SK-N-SH (cell line): ENCODE results near the gene ABCC3. TPM values are rescaled to one million over a fixed set of nuclear protein-coding genes. Genes with fewer than 3 reads are reported as not detected.
A peak's percentile ranks its signal among the peaks of the same experiment; 100 is the strongest.

ENCODE experiments used
- CTCF ChIA-PET: fragments of 300-600, 350-600 bp; formaldehyde crosslinking; extraction: SDS; loops from one replicate; lab custom pipeline; 2021; lab: Yijun Ruan, JAX
- POLR2A ChIA-PET: fragments of 350-600 bp; sonication (Branson Sonifier 250); formaldehyde crosslinking; extraction: SDS; loops from one replicate; lab custom pipeline; 2020; ENCODE audit warnings: antibody characterized with exemption, inconsistent platforms; lab: Yijun Ruan, JAX
- DNase-seq: peaks from one replicate; pipeline ENCODE4 v3.0.0; 2012
- H2AFZ ChIP-seq: fragments of 200-600 bp; sonication (generic); 2 replicates; pipeline ENCODE4 v1.8.1; 2016; ENCODE audit warnings: antibody characterized with exemption, mild to moderate bottlenecking, low read depth
- H3F3A ChIP-seq: fragments of 200-600 bp; sonication (generic); replicated peaks from 2 replicates; pipeline ENCODE3; 2016; ENCODE audit warnings: antibody characterized with exemption, mild to moderate bottlenecking; ENCODE audit not compliant: insufficient read depth
- H3K27ac ChIP-seq, 2 experiments: fragments of 200-500 bp in 1 of 2; fragments of 200-600 bp in 1 of 2; sonication (Bioruptor generic) in 1 of 2; sonication (generic), shearing (Covaris generic) in 1 of 2; 2 replicates each; pipeline versions ENCODE4 v1.5.1 to v1.6.1; 2014 to 2016; ENCODE audit warnings: low read depth in 2 of 2, inconsistent platforms in 1 of 2, low read length in 1 of 2, mild to moderate bottlenecking in 1 of 2, mixed read lengths in 1 of 2
- H3K27me3 ChIP-seq: fragments of 200-600 bp; sonication (generic), shearing (Covaris generic); 2 replicates; pipeline ENCODE4 v1.6.1; 2016; ENCODE audit warnings: mixed run types; ENCODE audit not compliant: insufficient read depth
- H3K36me3 ChIP-seq, 2 experiments: fragments of 200-500 bp in 1 of 2; fragments of 200-600 bp in 1 of 2; sonication (Bioruptor generic) in 1 of 2; sonication (generic) in 1 of 2; replicated peaks in 1 of 2; 2 replicates each; pipeline versions ENCODE3 to v1.5.1; 2014 to 2016; ENCODE audit warnings: low read length in 1 of 2, mild to moderate bottlenecking in 1 of 2; ENCODE audit not compliant: insufficient read depth in 2 of 2, control insufficient read depth in 1 of 2
- H3K4me1 ChIP-seq, 2 experiments: fragments of 200-500 bp in 1 of 2; fragments of 200-600 bp in 1 of 2; sonication (Bioruptor generic) in 1 of 2; sonication (generic), shearing (Covaris generic) in 1 of 2; 2 replicates each; pipeline versions ENCODE4 v1.5.1 to v1.6.1; 2014 to 2016; ENCODE audit warnings: low read depth in 1 of 2, low read length in 1 of 2, mixed run types in 1 of 2; ENCODE audit not compliant: insufficient read depth in 2 of 2, control insufficient read depth in 1 of 2
- H3K4me2 ChIP-seq: fragments of 200-600 bp; sonication (generic), shearing (Covaris generic); 2 replicates; pipeline ENCODE4 v1.6.1; 2017; ENCODE audit warnings: mixed run types
- H3K4me3 ChIP-seq, 2 experiments: fragments of 200-500 bp in 1 of 2; fragments of 200-600 bp in 1 of 2; sonication (Bioruptor generic) in 1 of 2; sonication (generic), shearing (Covaris generic) in 1 of 2; 2 replicates each; pipeline versions ENCODE4 v1.5.1 to v1.8.1; 2014 to 2016; ENCODE audit warnings: low read depth in 2 of 2, inconsistent platforms in 1 of 2, low read length in 1 of 2, mild to moderate bottlenecking in 1 of 2, mixed read lengths in 1 of 2, moderate library complexity in 1 of 2
- H3K79me2 ChIP-seq: fragments of 200-600 bp; sonication (generic); 2 replicates; pipeline ENCODE4 v1.8.1; 2017; ENCODE audit warnings: mild to moderate bottlenecking; ENCODE audit not compliant: insufficient read depth
- H3K9ac ChIP-seq: fragments of 200-600 bp; sonication (generic); 2 replicates; pipeline ENCODE4 v1.6.1; 2017; ENCODE audit warnings: mixed run types
- H3K9me2 ChIP-seq: fragments of 200-600 bp; sonication (generic); 2 replicates; pipeline ENCODE4 v1.6.1; 2017; ENCODE audit warnings: mixed run types
- H3K9me3 ChIP-seq: fragments of 200-600 bp; sonication (generic); 2 replicates; pipeline ENCODE4 v1.6.1; 2017; ENCODE audit warnings: mixed run types, mild to moderate bottlenecking, moderate library complexity
- H4K20me1 ChIP-seq: fragments of 200-600 bp; sonication (generic); 2 replicates; pipeline ENCODE4 v1.6.1; 2017; ENCODE audit warnings: mild to moderate bottlenecking, mixed run types; ENCODE audit not compliant: insufficient read depth
- CHD2 ChIP-seq: fragments of 150-350 bp; IDR thresholded peaks from 2 replicates; pipeline ENCODE4 v1.6.1; 2018; ENCODE audit warnings: low read length; ENCODE audit not compliant: partially characterized antibody
- CTCF ChIP-seq: fragments of 200-600 bp; sonication (generic); IDR thresholded peaks from 2 replicates; pipeline ENCODE4 v1.6.1; 2017; ENCODE audit warnings: antibody characterized with exemption, mild to moderate bottlenecking, moderate library complexity
- EZH2phosphoT487 ChIP-seq: fragments of 200-600 bp; sonication (generic); IDR thresholded peaks from 2 replicates; pipeline ENCODE4 v1.6.1; 2017; ENCODE audit warnings: low read depth, mixed run types, mild to moderate bottlenecking, antibody characterized with exemption, moderate library complexity, borderline replicate concordance
- FOSL2 ChIP-seq: IDR thresholded peaks from 2 replicates; pipeline ENCODE4 v1.4.0; 2012; ENCODE audit warnings: low read depth, mild to moderate bottlenecking, moderate library complexity, borderline replicate concordance
- GABPA ChIP-seq: IDR thresholded peaks from 2 replicates; pipeline ENCODE4 v1.4.0; 2012; ENCODE audit warnings: low read depth, mild to moderate bottlenecking
- GATA2 ChIP-seq: sonication (generic); formaldehyde crosslinking; IDR thresholded peaks from 2 replicates; pipeline ENCODE4 v1.5.0; 2020; ENCODE audit warnings: mild to moderate bottlenecking, missing genetic modification reagents
- MXI1 ChIP-seq: IDR thresholded peaks from 2 replicates; pipeline ENCODE4 v1.6.1; 2012; ENCODE audit warnings: mild to moderate bottlenecking, low read depth, low read length, improper control_type of control experiment
- NFIC ChIP-seq: IDR thresholded peaks from 2 replicates; pipeline ENCODE4 v1.4.0; 2012; ENCODE audit warnings: borderline replicate concordance
- RCOR1 ChIP-seq: fragments of 150-350 bp; IDR thresholded peaks from 2 replicates; pipeline ENCODE4 v1.6.1; 2017; ENCODE audit warnings: antibody characterized with exemption, low read length
- RFX5 ChIP-seq: IDR thresholded peaks from 2 replicates; pipeline ENCODE4 v1.6.1; 2012; ENCODE audit warnings: mild to moderate bottlenecking, improper control_type of control experiment, low read length
- SIN3A ChIP-seq: IDR thresholded peaks from 2 replicates; pipeline ENCODE4 v1.6.1; 2012; ENCODE audit warnings: low read depth, mild to moderate bottlenecking, low read length, moderate library complexity, borderline replicate concordance
- TAF1 ChIP-seq: IDR thresholded peaks from 2 replicates; pipeline ENCODE4 v1.6.1; 2012; ENCODE audit warnings: low read depth, mild to moderate bottlenecking, low read length, moderate library complexity, borderline replicate concordance
- TCF12 ChIP-seq: IDR thresholded peaks from 2 replicates; pipeline ENCODE4 v1.4.0; 2012
- USF1 ChIP-seq: IDR thresholded peaks from 2 replicates; pipeline ENCODE4 v1.4.0; 2012; ENCODE audit warnings: low read depth, borderline replicate concordance
- ZBTB33 ChIP-seq: IDR thresholded peaks from 2 replicates; pipeline ENCODE4 v1.4.0; 2012; ENCODE audit warnings: low read depth, borderline replicate concordance
- WGBS: methylation state at CpG from one replicate; pipeline ENCODE4 v1.1.6; 2017; ENCODE audit warnings: low lambda C conversion rate; 5-methylcytosine and 5-hydroxymethylcytosine counted together
- polyA plus RNA-seq, 3 experiments: library from polyadenylated mRNA; depleted of rRNA; stranded (reverse); fragments of >200 nt; gene quantifications; 2 replicates each; pipeline ENCODE4 v1.2.3, GENCODE V29; 2012

Gene ABCC3
- polyA plus RNA-seq, 1 of the 3 experiments (the other 2 are of a cell fraction): 185 TPM

GRCh38 chr17:50731575-50732460 lies 97.1 kb downstream of the ABCC3 start:
- Histone ChIP-seq H2AFZ (no peak overlapping the region), H3K27ac (peak overlapping the region in 1 of 2 experiments; percentile 5; a peak in 2 of 4 replicates), H3F3A (peaks cover 17% of the 10 kb centered on the region), H3K4me1 (peaks cover 7 to 16% of the 10 kb centered on the region in 2 experiments; a peak in 2 of 4 replicates), H3K9me3 (no peaks in the 10 kb centered on the region), H3K4me2 (no peak overlapping the region), H3K9ac (no peak overlapping the region), H3K79me2 (peaks cover 100% of the 10 kb centered on the region), H3K36me3 (peaks cover 4 to 7% of the 10 kb centered on the region in 2 experiments), H3K9me2 (no peaks in the 10 kb centered on the region), H3K4me3 (no peak overlapping the region), H3K27me3 (no peaks in the 10 kb centered on the region), H4K20me1 (peaks cover 99% of the 10 kb centered on the region)
- DNase-seq: peak; percentile 64
- POLR2A ChIA-PET: interaction anchor here (1.0 kb wide), 1 partner anchor 12 kb away, joined by 5 read pairs; the partner anchor contains the start of gene LUC7L3
- WGBS: 78% methylated on average over 7 of the region's 7 CpGs
- TF ChIP-seq USF1 (peak; percentile 18; the same call in 1 of the 2 replicates), TAF1 (no peak), MXI1 (peak; percentile 76)
- CTCF ChIA-PET: interaction anchor here (0.9 to 1.1 kb wide), 3 partner anchors 9 to 51 kb away, joined by 3 to 5 read pairs (median 3); partner anchors contain the start of gene LUC7L3

- no peak for TF ChIP-seq SIN3A
- TF ChIP-seq CTCF: no peak
- no peak for TF ChIP-seq RFX5
- TF ChIP-seq RCOR1: no peak
- TF ChIP-seq TAF1: no peak
- no peak for TF ChIP-seq EZH2phosphoT487
- no peak for TF ChIP-seq NFIC
- TF ChIP-seq TCF12: no peak
- no peak for TF ChIP-seq FOSL2
- TF ChIP-seq GATA2 (CRISPR knock-in tag): no peak
- no peak for TF ChIP-seq CHD2
- no peak for TF ChIP-seq ZBTB33
- no peak for TF ChIP-seq GABPA
- TF ChIP-seq USF1: no peak
- no peak overlapping the region for H3K9ac ChIP-seq
- peaks cover 29% of the 10 kb centered on the region for H3F3A ChIP-seq
- no peaks in the 10 kb centered on the region for H3K27me3 ChIP-seq
- no peak overlapping the region for H3K27ac ChIP-seq
- H2AFZ ChIP-seq: no peak overlapping the region
- DNase-seq: no peak
- WGBS: 89% methylated on average over 3 of the region's 3 CpGs
- H3K4me3 ChIP-seq: no peak overlapping the region
- no peaks in the 10 kb centered on the region for H3K9me3 ChIP-seq
- POLR2A ChIA-PET: interaction anchor here (1.0 kb wide), 1 partner anchor 131 kb away, joined by 5 read pairs; the partner anchor contains the start of gene TOB1
- peaks cover 36 to 38% of the 10 kb centered on the region in 2 experiments for H3K36me3 ChIP-seq
- H4K20me1 ChIP-seq: peaks cover 100% of the 10 kb centered on the region
- H3K4me2 ChIP-seq: no peak overlapping the region
- H3K4me1 ChIP-seq: peaks cover 0 to 9% of the 10 kb centered on the region in 2 experiments; a peak in 2 of 4 replicates
- no peaks in the 10 kb centered on the region for H3K9me2 ChIP-seq
- peaks cover 100% of the 10 kb centered on the region for H3K79me2 ChIP-seq
- CTCF ChIA-PET: interaction anchor here (1.6 kb wide), 1 partner anchor 13 kb away, joined by 10 read pairs; no protein-coding TSS in a partner anchor
Observed at GRCh38 chr17:50735287-50735686, 100.6 kb downstream of the ABCC3 start.
